Activated CD8-positive, alpha-beta memory T cell treated with anti-CD3 and anti-CD28 coated beads, Interleukin-2, amount 50 U/mL, for 1 hour (primary cell): Measurements from ENCODE around the gene TIAM2.
"Not testable (repeated sequence)": the region's sequence is repeated elsewhere in the genome, so short reads cannot be mapped to it uniquely, and the experiment has no call there.

Experiments
- DNase-seq: peaks from one replicate; pipeline ENCODE4 v3.0.0-alpha.2; 2020; ENCODE audit errors: extremely low read depth

The TIAM2 gene

DNA sequence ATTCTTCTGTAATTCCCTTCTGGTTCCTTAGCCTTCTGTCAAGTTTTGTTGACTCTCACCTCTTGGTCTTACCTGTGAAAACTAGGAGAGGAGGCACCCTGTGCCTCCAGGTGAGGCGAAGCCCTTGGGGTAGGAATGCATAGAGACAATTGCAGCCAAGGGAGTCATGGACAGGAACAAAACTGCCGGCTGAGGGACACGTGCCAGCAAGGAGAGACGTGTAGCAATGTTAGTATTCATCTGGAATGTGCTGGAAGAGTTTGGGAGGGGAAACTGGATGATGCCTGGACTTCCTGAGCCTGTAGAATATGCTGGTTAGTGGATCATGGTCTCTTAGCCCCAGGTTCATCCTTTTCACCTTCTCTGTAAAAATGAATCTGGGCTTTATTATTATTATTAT lies 3.9 kb upstream of the TIAM2 start:
- no peak for DNase-seq

DNA sequence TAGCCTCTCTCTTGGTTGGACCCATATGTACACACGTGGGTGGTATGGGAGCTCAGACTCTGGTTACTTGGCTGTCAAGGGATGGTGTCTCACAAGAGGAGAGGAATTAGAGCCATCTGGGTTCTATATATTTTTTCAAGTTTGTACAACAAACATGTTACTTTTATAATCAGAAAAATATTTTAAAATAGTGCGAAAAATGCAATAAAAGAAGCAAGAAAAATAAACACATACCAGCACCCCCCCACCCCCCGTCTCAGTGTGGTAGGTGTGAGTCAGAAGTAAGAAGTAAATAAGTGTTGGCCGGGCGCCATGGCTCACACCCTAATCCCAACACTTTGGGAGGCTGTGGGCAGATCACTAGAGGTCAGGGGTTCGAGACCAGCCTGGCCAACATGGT lies 2.1 kb upstream of the TIAM2 start:
- DNase-seq, result no peak

DNA sequence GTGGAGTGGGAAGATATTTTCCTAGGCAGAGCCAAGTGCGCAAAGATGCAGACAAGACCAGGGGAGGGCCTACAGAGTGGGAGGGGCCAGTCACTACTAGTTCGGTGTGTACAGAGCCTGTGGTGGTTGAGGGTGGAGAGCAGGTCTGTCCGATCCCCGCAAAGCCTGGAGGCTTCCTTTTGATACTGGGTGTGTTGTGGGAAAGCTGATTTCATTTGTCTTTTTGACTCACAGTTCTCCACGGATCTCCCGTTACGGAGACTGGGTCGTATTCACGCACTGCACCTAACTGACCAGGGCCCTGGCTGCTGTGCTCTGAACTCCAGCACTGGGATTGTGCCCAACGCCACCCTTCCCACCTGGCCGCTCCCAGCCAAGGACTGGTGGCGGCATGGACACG lies 1.4 kb upstream of the TIAM2 start:
- no peak for DNase-seq

DNA sequence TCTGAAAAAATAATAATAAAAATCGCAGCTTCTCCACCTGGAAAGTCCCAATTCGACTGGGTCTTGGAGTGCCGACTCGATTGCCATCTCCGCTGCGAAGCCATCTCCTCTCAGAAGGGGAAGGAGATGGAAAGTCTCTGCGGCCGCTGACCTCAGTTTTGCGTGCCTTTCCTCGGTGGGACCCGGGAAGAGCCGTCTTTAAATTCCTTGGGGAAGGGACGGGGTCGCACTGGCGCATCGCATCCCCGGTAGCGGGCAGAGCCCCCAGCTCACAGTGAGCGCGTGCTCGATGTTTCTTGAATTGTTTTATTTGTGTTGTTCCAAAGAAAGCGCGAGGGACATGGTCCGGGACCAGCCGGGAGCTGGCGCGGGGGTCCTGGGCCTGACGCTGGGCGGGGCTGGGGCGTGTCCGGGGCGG lies 270 bp upstream of the TIAM2 start:
- DNase-seq, result no peak

DNA sequence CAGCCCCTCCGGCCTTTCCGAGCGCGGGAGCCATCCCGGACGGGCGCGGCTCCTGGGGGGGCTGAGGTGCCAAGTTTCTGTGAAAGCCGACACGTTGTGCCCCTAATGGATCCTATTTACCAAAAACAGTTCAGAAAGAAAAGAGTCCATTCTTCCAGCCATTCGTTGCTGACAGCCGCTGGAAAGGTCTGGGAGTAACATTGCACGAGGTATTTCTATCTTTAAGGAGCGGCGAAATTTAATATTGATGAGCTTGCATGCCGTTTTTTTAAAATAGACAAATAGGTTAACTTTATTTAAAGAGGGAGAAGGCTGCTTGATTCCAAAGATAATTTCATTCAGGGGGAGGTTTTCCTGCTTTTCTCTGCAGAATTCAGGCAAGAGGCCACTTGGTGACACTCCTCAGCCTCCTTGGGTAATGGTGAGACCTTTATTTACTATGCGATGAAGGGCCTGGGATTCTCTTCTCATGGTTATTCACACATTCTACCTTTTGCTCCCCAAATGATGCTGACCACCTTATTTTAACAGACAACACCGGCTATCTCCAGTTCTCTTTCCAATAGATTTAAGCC lies 988 bp downstream of the TIAM2 start:
- no peak for DNase-seq

DNA sequence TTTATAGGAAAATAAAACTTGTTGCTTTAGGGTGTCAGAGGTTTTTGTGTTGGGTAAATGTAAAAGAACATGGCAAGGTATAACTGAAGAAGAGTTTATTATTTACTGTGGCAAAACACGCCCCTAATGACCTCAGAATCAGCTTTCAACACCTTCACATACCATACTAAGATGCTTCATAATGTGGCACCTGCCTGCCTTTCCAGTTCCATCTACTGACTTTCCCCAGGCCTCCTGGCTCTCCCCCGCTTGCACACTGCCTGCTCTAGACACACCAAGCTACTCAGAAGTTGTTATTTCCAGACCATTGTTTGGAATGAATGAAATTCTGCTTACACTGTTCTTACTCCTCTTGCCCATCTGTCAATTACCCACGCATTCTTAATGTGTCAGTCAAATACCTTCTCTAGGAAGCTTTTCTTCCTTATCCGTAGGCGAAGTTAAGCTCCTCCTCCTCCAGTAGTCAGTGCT lies 1.8 kb downstream of the TIAM2 start:
- DNase-seq, result no peak

DNA sequence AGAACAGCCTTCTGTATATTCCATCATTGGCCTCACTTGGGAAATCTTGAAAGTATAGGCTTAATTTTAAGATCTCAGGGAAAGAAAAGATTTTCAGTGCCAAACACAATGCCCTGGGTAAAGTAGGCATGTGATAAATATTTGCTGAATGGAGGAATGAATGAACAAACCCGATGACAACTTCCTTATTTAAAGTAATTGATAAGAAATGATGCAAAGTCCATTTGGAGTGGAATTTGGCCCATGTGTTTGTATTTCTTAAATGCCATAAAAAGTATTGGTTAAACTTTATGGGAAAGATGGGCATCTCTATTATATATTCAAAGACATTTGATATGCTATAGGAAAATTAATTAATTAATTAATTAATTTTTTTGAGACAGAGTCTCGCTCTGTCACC lies 3.7 kb downstream of the TIAM2 start:
- no peak for DNase-seq

DNA sequence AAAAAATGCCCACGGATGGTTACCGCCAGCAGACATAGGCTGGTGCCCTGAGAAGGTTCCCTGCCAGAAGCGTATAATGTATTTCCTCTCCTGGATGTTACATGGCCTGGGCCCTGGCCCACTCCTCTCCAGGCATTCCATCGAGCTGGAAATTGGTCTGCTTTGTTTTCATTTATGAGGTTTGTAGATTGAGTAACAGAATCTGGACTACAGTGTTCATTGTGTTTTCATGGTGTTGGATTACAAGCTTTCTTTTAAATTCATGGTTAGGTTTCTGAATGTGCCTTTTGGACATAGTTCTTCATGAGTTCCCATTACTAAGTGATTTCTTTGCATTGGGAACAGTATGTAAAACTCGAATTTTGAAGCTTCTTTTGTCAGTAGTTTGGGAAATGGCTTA lies 6.4 kb downstream of the TIAM2 start:
- DNase-seq, result no peak

DNA sequence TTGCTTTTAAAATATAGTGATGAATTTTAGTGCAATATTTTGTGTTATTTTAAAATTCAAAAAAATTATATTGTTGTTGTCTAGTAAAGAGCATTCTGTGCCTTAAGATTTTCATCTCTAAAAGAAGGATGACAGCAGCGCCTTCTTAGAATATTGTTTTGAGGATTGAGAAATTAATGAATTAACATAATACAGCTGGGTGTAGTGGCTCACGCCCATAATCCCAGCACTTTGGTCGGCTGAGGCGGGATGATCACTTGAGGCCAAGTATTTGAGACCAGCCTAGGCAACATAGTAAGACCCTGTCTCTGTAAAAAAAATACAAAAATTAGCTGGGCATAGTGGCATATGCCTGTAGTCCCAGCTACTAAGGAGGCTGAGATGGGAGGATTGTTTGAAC lies 6.8 kb downstream of the TIAM2 start:
- no peak for DNase-seq

DNA sequence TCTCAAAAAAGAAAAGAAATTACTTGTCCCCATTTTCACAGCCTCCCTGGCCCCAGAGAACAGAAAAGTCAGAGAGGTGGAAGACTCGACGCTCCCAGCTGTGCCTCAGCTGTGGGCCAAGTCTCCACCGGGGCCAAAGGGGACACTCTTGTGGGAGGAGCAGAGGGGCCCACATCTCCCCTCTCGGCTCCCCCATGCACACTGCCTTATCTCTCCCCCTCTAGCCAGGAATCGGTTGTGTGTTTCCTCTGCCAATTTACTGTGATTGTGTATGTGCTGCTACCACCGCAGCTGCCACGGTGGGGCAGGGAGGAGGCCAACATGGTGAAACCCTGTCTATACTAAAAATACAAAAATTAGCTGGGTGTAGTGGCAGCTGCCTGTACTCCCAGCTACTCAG lies 8.4 kb downstream of the TIAM2 start:
- no peak for DNase-seq

DNA sequence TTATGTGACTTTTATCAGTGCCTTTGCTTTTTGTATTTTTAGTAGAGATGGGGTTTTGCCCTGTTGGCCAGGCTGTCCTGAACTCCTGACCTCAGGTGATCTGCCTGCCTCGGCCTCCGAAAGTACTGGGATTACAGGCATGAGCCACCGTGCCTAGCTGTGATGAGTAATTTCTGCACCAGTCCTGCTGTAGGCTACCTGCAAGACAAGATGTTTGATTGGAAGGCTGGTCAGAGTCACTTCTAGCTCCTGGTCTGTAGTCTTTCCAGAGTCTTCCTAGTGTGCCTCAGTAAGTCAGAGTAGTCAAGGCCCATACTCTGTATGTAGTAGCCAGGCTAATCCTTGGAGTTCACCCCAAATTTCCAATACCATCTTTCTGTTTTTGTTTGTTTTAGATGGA lies 8.9 kb downstream of the TIAM2 start:
- no peak for DNase-seq

DNA sequence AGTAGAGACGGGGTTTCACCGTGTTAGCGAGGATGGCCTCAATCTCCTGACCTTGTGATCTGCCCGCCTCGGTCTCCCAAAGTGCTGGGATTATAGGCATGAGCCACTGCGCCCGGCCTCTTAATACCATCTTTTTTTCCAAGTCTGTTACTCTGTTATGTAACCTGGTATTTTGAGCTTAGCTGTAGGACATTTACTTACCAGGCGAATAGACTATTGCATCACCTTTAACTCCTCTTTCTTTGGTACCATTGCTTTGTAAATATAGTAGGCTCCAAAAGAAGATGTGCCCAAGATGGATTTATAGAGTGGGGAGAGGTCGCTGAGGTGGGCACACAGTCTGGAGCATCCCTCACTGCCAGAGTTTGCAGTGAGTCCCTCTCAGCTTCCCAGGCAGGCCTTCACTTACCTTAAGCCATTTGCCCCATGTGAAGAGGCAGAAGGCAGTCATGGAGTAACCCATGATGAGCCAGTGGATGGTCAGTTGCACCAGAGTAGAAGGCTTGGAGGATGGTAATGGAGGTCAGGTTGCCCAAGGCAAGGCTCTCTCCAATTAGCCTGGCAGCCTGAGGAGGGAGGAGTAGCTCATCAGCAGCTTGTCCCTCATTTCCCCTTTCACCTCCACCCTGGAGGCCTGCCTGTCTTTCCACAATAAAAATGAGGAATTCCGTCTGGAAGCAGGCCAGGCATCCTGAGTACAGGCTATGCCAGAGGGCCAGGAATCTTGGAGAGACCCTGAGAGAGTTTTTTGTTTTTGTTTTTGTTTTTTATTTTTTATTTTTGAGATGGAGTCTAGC lies 9.7 kb downstream of the TIAM2 start:
- DNase-seq, result no peak

DNA sequence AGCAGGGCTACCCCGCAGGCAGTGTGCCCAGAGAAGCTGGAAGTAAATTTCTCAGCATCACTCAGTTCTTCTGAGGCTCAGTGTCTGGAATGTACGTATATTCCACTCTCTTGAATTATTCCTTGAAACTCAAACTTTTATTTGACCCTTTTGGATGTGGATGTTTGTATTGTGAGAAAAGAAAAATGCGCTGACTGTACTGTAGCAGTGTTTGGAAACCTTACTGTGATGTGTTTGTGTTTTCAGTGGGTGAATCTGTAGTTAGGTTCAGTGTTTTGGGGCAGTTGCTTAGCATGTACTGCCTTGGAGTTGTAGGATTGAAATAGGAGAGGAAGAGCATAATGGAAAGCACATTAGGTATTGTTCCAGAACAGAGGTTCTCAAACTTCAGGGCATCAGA lies 13.5 kb downstream of the TIAM2 start:
- no peak for DNase-seq

DNA sequence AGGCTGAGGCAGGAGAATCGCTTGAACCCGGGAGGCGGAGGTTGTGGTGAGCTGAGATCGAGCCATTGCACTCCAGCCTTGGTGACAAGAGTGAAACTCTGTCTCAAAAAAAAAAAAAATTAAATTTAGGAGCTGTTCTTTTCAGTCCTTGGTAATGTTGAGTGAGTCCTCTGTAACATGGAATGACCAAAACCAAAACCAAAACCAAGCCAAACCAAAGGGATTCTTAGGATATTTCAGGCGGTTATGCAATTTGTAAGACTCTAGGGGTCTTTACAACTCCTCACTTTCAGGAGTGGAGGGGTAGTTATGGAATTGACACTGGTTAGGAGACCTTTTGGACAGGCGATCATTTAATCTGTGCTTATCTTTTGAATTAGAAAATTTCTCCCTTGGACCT lies 15.8 kb downstream of the TIAM2 start:
- DNase-seq, result no peak

DNA sequence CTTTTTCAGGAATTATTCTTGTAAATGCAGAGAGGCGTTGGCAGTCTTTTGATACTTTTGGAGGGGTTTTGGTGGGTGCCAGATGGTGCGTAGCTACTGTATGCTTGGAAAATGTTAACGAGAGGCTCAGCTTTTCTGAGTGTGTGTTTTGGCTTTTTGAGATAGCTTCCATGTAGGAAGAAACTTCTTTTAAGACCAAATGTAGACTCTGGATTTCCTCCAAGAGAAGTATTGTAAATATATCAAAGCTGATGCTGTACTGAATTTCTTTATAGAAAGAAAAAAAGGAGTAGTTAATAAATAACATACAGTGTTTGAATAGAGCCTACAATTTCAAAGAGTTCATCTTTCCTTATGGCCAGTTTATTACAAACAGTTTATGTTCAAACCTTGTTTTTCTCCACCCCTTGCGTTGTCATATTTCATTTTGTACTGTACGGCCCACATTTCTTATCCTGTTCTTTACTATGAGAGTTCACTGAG lies 16.7 kb downstream of the TIAM2 start:
- no peak for DNase-seq

DNA sequence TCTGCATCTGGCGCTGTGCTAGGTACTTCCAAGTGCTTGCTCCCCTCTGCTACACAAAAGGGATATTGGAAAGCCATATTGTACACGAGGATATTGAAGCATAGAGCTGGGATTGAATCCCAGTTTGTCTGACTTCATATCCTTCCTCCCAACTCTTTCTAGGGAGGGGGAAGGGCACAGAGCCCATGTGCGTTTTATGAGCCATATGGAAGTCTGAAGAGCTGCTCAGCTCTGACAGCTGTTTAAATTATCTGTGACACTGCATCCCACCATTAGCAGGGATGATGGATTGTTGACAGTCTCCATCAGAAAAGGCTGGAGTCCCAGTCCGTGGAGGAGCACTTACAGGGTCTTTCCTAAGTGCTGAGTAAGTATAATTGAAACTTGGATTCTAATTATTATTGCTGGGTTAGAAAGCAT lies 18.4 kb downstream of the TIAM2 start:
- DNase-seq, result no peak

DNA sequence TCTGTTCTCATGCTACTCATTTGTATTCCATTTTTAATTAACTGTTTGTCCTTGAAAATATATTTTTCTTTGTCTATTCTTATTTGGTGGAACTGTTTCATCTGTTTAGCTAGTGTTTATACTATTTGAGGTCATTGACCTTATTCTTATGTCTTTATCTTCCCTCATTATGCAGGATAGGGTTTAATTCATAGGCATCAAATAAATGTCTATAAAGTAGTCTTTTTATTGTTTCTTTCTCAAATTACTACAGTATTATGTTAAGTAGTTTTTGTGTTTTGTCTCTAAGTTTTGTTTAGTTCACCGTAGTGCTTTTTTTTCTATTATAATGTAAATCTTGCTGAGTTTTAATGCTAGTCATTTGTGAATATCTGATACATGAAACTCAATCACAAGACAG lies 19.0 kb downstream of the TIAM2 start:
- DNase-seq, result no peak

DNA sequence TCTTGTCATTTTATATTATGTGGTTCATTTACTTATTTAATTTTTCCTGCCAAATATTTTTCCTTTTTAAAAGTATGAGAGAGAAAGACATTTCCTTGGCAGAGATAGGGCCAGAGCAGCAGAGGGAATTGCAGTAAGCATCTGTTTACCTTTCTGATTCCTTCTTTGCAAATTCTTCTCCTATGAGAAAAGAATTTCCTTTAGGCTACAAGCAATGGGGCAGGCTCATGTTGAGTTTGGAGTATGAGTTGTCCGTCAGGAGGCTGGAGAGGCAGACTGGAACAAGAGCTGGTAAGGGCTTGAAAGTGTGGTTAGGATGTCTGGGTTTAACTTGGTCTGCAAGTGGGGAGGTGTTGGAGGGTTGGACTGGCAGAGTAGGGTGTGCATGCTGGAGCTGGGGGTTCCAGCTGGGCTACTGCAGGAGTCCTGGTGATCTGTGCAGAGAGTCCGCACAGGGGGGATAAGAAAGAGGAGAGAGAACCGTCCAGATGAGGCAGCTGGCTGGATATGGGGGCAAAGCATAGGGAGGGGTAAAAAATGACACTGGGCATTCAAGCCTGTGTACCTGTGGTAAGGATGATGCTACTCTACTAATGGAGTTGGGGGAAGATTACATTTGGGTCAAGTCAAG lies 19.7 kb downstream of the TIAM2 start:
- no peak for DNase-seq

DNA sequence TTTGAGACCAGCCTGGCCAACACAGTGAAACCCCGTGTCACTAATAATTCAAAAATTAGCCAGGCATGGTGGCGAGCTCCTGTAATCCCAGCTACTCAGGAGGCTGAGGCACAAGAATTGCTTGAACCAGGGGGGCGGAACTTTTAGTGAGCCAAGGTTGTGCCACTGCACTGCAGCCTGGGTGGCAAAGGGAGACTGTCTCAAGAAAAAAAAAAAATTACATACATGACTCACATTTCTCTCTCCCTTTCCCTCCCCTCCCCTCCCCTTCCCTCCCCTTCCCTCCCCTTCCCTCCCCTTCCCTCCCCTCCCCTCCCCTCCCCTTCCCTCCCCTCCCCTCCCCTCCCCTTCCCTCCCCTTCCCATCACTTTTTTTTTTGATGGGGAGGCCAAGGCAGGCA lies 23.3 kb downstream of the TIAM2 start:
- DNase-seq, result not testable (repeated sequence)

DNA sequence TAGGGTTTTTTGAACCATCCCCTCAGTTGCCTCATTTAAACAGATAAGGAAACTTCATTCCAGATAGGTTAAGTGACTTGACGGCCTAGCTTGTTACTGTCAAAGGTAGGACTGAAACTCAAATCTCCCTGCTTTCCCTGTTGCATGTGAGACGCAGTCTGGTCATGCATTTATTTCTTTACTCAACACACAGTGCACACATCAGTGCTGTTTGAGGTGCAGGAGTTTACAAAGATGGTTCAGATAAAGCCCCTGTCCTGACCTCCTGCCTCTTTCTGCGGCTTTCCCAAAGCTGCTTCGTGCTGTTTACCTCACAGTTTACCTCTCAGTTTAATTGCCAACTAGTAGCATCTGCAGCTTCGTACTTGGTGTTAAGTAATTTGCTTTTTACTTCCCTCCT lies 26.6 kb downstream of the TIAM2 start:
- DNase-seq, result no peak

DNA sequence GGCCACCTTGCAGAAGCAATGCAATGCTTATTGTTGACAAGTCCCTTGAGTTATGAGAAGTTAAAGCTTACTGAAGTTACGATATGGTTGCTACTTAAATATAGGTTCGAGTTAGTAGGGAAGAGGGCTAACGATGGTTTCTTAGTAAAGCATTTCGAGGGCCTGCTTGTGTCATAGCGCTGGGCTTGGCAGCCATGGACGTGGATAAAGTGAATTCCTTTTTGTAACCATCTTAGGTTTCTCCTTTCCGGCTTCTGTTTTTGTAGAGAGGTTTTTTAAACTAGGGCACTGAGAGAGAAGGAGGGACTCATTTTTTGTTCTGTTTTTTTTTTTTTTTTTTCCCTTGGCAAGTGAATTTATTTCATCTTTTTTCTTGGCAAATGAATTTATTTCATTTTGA lies 27.6 kb downstream of the TIAM2 start:
- no peak for DNase-seq

DNA sequence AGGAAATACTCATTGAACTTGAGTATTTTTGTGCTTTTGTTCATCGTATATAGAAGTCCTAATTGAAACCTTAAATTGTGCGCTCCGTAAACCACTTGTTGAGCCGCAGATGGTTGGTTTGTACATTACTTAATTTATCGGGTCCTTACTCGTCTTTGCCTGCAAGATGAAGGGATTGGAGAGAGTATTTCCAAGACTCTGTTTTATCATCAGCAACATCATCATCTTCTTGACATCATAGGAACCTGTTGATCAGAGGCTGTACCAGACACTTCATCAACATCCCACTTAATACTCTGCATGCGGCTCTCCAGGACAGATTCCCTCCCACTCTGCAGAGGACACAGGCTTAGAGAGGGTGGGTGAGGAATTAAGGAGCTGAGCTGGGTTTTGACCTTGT lies 28.6 kb downstream of the TIAM2 start:
- no peak for DNase-seq

DNA sequence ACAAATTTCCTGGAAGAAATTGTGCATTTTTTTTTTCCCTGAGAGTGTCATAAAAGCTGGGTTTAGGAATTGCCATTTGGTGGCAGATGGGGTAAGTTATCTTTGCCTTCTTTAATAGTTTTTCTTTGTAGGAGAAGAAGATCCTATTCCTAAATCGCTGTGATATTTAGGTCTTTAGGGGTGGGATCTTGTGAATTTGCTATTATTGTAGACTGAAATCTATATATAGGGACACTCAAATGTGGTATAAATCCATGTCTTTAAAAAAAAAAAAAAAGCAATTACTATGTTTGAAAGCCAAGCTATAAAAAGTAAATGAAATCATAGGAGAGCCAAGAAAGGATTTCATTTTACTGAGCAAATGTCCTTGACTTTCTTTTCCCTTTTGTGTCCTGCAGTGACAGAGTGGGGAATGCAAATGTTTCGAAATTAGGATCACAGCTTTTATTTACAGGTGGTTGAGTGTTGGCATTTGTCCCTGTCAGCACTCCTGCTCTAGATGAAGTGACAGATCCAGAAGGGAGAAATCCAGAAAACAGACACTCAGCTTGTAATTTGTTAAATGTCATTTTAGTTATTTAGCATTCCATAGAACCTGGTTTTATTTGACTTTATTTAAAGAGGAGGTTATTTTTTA lies 29.4 kb downstream of the TIAM2 start:
- no peak for DNase-seq
